Epithelial cell of proximal tubule (primary cell): Measurements from ENCODE around the gene MAP2. TPM values are rescaled to one million over a fixed set of nuclear protein-coding genes. Genes with fewer than 3 reads are reported as not detected.

Experiments
- DNase-seq: peaks from one replicate; pipeline ENCODE4 v3.0.0-alpha.2; 2011; ENCODE audit warnings: low read depth
- H3K4me3 ChIP-seq: 2 replicates; pipeline ENCODE4 v1.5.1; 2011; ENCODE audit warnings: low read depth, mild to moderate bottlenecking, low read length
- CTCF ChIP-seq: conservative IDR thresholded peaks from 2 replicates; pipeline ENCODE4 v1.5.1; 2012; ENCODE audit warnings: low read depth, mild to moderate bottlenecking, low read length
- total RNA-seq: library from RNA; depleted of rRNA; stranded (reverse); fragments of >200 nt; gene quantifications from 2 replicates; pipeline ENCODE4 v1.2.3, GENCODE V29; 2015

MAP2 gene
- total RNA-seq, 1 donor from 2014 or later, result 12.2 TPM

- no peak overlapping the region for H3K4me3 ChIP-seq
- no peak for TF ChIP-seq CTCF
- DNase-seq, result no peak
These were observed 214.5 kb downstream of the MAP2 start for GRCh38 chr2:209638346-209638745.

DNA sequence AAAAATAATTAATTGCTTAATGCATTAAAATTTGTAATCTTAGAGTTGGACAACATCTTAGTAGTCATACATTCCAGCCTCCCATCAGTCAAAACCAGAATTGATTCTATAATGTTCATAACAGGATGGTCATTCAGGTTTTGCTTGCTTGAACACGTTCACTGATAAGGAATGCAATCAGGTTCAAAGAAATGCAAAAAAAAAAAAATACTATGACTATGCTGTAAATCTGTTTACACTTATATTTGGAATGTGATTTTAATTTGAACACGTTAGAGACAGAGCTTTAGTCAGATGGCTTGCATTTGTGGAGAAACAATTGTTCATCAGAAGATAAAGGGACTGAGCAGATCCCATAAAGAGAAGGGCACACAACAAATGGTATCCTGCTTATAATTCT is 216.5 kb downstream of the MAP2 start:
- TF ChIP-seq CTCF, result no peak
- no peak overlapping the region for H3K4me3 ChIP-seq
- no peak for DNase-seq

- H3K4me3 ChIP-seq, result no peak overlapping the region
- DNase-seq, result no peak
- TF ChIP-seq CTCF, result no peak
These were observed 218.4 kb downstream of the MAP2 start for GRCh38 chr2:209642146-209642820.

- no peak overlapping the region for H3K4me3 ChIP-seq
- no peak for TF ChIP-seq CTCF
- DNase-seq, result no peak
These were observed 221.0 kb downstream of the MAP2 start for GRCh38 chr2:209644842-209645241.

- no peak for TF ChIP-seq CTCF
- H3K4me3 ChIP-seq, result no peak overlapping the region
- DNase-seq, result no peak
These were observed 224.9 kb downstream of the MAP2 start for GRCh38 chr2:209648714-209649113.

- no peak overlapping the region for H3K4me3 ChIP-seq
- no peak for TF ChIP-seq CTCF
These were observed 229.3 kb downstream of the MAP2 start for GRCh38 chr2:209653134-209653533.

GRCh38 chr2:209661286-209661894 is 237.5 kb downstream of the MAP2 start:
- TF ChIP-seq CTCF, result no peak
- H3K4me3 ChIP-seq, result no peak overlapping the region
- no peak for DNase-seq

More at GRCh38 chr2:209653134-209653533, 229.3 kb downstream of the MAP2 start:
- no peak for DNase-seq
